Measurements from ENCODE around the gene RMP24.

RMP24 gene

GRCh38 chr18:35926884-35927283 lies 45.6 kb upstream of the RMP24 start:
- no peaks in the 10 kb centered on the region for H3K4me1 ChIP-seq (ENCODE audit: control insufficient read depth in 1 of 2, insufficient read depth in 2 of 2, low read depth in 1 of 2, low read length in 1 of 2)
- no peak overlapping the region for H3K27ac ChIP-seq (ENCODE audit: low read depth in 2 of 2, low read length in 1 of 2)
- no peak overlapping the region for H3K4me3 ChIP-seq (ENCODE audit: low read depth in 2 of 2, low read length in 1 of 2)
- ChIA-PET POLR2A (no interaction called here), CTCF (interaction anchor here (1.4 kb wide), 1 partner anchor 23 kb away, joined by 6 read pairs; no protein-coding TSS in a partner anchor)
- H2AFZ ChIP-seq (ENCODE audit: low read depth): no peak overlapping the region
- no peaks in the 10 kb centered on the region for H3F3A ChIP-seq (replicated peaks; ENCODE audit: insufficient read depth)
- no peaks in the 10 kb centered on the region for H3K79me2 ChIP-seq (ENCODE audit: insufficient read depth)
- no peaks in the 10 kb centered on the region for H4K20me1 ChIP-seq (ENCODE audit: insufficient read depth)
- no peak for DNase-seq
- H3K9me3 ChIP-seq: no peaks in the 10 kb centered on the region
- no peak overlapping the region for H3K9ac ChIP-seq
- WGBS (ENCODE audit: low lambda C conversion rate): 46% methylated on average over 11 of the region's 11 CpGs
- no peaks in the 10 kb centered on the region for H3K36me3 ChIP-seq (replicated peaks in 1 of 2; ENCODE audit: control insufficient read depth in 1 of 2, insufficient read depth in 2 of 2, low read length in 1 of 2)
- H3K9me2 ChIP-seq: no peaks in the 10 kb centered on the region
- H3K4me2 ChIP-seq: no peak overlapping the region
- TF ChIP-seq GATA2 (CRISPR knock-in tag; IDR thresholded peaks at IDR 0.05) (no peak), TCF12 (IDR thresholded peaks at IDR 0.05) (no peak)
- H3K27me3 ChIP-seq (ENCODE audit: insufficient read depth): no peaks in the 10 kb centered on the region; the same call in 1 of the 2 replicates

DNA sequence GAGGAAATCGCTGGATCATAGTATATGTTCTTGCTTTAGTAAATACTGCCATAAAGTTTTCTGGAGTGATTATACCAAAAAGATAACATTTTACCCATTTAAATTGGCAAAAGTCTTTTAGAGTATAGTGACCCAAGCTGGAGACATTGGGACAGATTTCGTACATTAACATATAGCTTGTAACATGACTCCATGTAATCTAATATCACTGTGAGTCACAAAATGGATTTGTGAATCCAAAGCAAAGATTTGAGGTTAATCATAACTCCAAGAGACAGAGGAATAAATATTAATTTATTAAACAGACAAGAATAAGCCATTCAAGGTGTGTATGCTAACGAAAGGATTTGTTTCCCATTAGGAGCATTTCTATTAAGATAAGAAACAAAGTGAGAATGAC lies 45.0 kb upstream of the RMP24 start:
- no peak overlapping the region for H3K27ac ChIP-seq (ENCODE audit: low read depth in 2 of 2, low read length in 1 of 2)
- H4K20me1 ChIP-seq (ENCODE audit: insufficient read depth): no peaks in the 10 kb centered on the region
- TF ChIP-seq USF2 (IDR thresholded peaks at IDR 0.05; ENCODE audit: borderline replicate concordance, low read depth, low read length) (no peak), GABPA (IDR thresholded peaks at IDR 0.05; ENCODE audit: low read depth) (no peak), FOSL2 (IDR thresholded peaks at IDR 0.05; ENCODE audit: borderline replicate concordance, low read depth) (no peak), RFX5 (IDR thresholded peaks at IDR 0.05; ENCODE audit: low read length) (no peak), ELF1 (IDR thresholded peaks at IDR 0.05) (no peak), TEAD4 (IDR thresholded peaks at IDR 0.05; ENCODE audit: borderline replicate concordance, insufficient read depth) (no peak), NRF1 (IDR thresholded peaks at IDR 0.05; ENCODE audit: low read depth, low read length) (no peak), RCOR1 (IDR thresholded peaks at IDR 0.05; ENCODE audit: low read length) (no peak), PBX3 (IDR thresholded peaks at IDR 0.05) (no peak), TAF1 (IDR thresholded peaks at IDR 0.05; ENCODE audit: borderline replicate concordance, low read depth, low read length) (no peak), CHD2 (IDR thresholded peaks at IDR 0.05; ENCODE audit: low read length, partially characterized antibody) (no peak), SMC3 (IDR thresholded peaks at IDR 0.05; ENCODE audit: low read depth, low read length) (no peak)
- TF ChIP-seq, protein P1, sequence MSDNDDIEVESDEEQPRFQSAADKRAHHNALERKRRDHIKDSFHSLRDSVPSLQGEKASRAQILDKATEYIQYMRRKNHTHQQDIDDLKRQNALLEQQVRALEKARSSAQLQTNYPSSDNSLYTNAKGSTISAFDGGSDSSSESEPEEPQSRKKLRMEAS (IDR thresholded peaks at IDR 0.05; ENCODE audit: low read depth): no peak
- no peak overlapping the region for H3K4me3 ChIP-seq (ENCODE audit: low read depth in 2 of 2, low read length in 1 of 2)
- DNase-seq: no peak
- no peaks in the 10 kb centered on the region for H3K9me2 ChIP-seq
- CTCF ChIA-PET: interaction anchor here (1.4 kb wide), 1 partner anchor 23 kb away, joined by 6 read pairs; no protein-coding TSS in a partner anchor
- no peaks in the 10 kb centered on the region for H3K4me1 ChIP-seq (ENCODE audit: control insufficient read depth in 1 of 2, insufficient read depth in 2 of 2, low read depth in 1 of 2, low read length in 1 of 2)
- no peak overlapping the region for H3K9ac ChIP-seq
- POLR2A ChIA-PET: no interaction called here
- no peaks in the 10 kb centered on the region for H3K36me3 ChIP-seq (replicated peaks in 1 of 2; ENCODE audit: control insufficient read depth in 1 of 2, insufficient read depth in 2 of 2, low read length in 1 of 2)
- 28% methylated on average over 3 of the region's 3 CpGs for WGBS (ENCODE audit: low lambda C conversion rate)
- no peak overlapping the region for H2AFZ ChIP-seq (ENCODE audit: low read depth)
- H3K79me2 ChIP-seq (ENCODE audit: insufficient read depth): no peaks in the 10 kb centered on the region
- H3F3A ChIP-seq (replicated peaks; ENCODE audit: insufficient read depth): no peaks in the 10 kb centered on the region
- no peak overlapping the region for H3K4me2 ChIP-seq
- H3K9me3 ChIP-seq: no peaks in the 10 kb centered on the region
- no peaks in the 10 kb centered on the region; the same call in 1 of the 2 replicates for H3K27me3 ChIP-seq (ENCODE audit: insufficient read depth)
